GM12891 (cell line): ENCODE data around the gene EME2.

Source experiments
- POLR2A ChIP-seq: IDR thresholded peaks from 2 replicates; pipeline ENCODE4 v1.6.1; 2011; ENCODE audit warnings: low read depth, low read length, control low read depth
- TAF1 ChIP-seq: IDR thresholded peaks from 2 replicates; pipeline ENCODE4 v1.6.1; 2011; ENCODE audit warnings: low read depth, low read length, control low read depth

DNA sequence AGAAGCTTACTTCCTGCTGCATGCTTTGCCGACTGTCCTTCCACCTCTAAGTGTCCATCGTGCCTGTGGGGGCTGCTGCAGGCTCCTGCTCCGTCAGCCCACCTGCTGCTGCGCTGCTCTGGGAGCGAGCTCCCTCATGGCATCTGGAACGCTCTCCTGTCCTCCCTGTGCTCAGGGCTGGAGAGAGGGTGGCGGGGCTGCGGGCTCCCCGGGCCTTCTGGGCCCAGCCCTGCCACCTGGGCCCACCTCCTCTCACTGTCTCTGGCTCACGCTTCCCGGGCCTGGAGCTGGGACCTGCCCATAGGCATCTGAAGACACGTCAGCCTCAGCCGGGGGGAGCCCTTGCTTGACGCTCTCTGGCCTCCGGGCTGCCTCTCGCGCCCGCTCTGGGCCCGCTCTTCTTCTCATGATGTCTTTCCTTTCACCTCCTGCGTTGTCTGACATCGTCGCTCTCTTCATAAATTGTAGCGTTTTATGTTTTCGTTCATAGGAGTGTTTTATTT is 28.2 kb upstream of the EME2 start:
- TF ChIP-seq TAF1 (no peak), POLR2A (no peak)
